Choroid plexus epithelial cell (primary cell): ENCODE results near the gene MT3.
A peak's percentile ranks its signal among the peaks of the same experiment; 100 is the strongest.

Experiments used
- DNase-seq: peaks from one replicate; pipeline ENCODE4 v3.0.0-alpha.2; 2010; ENCODE audit warnings: low read depth
- H3K4me3 ChIP-seq: 2 replicates; pipeline ENCODE4 v1.5.1; 2011; ENCODE audit warnings: low read depth, mild to moderate bottlenecking, control low read depth, low read length, moderate library complexity
- CTCF ChIP-seq: conservative IDR thresholded peaks from 2 replicates; pipeline ENCODE4 v1.5.1; 2011; ENCODE audit warnings: low read depth, mild to moderate bottlenecking, control low read depth, inconsistent platforms, low read length, moderate library complexity

MT3 gene

DNA sequence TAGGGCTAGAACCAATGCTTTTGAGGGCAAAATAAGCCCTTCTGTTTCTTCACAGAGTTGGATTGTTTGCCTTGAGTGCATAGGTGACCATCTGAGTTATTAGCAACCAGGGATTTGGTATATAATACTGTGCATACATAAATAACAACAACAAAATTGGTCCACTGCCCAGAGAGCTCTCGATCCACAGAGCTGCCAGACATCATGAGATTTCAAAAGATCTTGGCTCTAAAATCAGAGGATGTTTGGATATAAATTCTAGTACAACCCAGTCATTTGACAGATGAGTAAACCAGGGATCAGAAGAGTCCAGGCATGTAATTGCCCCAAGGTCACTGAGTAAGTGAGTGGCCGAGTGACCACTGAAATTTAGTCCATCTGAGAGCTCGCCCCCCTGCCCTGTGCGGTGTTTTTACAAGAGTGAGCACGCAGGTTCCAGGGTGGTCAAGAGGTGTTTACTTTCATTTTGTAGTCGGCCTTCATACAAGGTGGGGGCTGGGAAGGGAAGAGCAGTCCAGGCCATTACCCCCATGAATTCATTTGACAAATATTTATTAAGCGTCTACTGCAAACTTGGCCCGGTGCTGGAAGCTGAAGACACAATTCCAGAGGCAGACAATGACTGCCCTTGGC, 17.3 kb downstream of the MT3 start:
- DNase-seq: peak; percentile 96
- peak overlapping the region; percentile 7 for H3K4me3 ChIP-seq
- TF ChIP-seq CTCF: no peak

GRCh38 chr16:56607109-56607618, 17.8 kb downstream of the MT3 start:
- no peak for TF ChIP-seq CTCF
- peak; percentile 98 for DNase-seq
- H3K4me3 ChIP-seq: peak overlapping the region; percentile 7

DNA sequence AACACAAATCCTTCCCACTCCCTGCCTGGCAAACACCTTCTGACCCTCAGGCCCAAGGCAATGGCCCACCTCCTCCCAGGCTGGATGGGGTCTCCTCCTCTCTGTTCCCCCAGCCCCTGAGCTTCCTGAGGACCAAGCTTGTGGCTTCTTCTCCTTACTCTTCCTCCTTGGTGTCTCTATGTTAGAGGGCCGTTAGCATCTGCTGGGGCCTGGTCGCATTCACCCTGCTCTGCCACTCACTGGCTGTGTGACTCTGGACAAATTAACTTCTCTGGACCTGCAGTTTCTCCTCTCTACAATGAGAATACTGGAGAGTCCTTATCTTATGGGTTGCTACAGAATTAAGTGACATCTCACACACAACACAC, 18.3 kb downstream of the MT3 start:
- no peak for TF ChIP-seq CTCF
- no peak for DNase-seq
- H3K4me3 ChIP-seq: no peak overlapping the region

DNA sequence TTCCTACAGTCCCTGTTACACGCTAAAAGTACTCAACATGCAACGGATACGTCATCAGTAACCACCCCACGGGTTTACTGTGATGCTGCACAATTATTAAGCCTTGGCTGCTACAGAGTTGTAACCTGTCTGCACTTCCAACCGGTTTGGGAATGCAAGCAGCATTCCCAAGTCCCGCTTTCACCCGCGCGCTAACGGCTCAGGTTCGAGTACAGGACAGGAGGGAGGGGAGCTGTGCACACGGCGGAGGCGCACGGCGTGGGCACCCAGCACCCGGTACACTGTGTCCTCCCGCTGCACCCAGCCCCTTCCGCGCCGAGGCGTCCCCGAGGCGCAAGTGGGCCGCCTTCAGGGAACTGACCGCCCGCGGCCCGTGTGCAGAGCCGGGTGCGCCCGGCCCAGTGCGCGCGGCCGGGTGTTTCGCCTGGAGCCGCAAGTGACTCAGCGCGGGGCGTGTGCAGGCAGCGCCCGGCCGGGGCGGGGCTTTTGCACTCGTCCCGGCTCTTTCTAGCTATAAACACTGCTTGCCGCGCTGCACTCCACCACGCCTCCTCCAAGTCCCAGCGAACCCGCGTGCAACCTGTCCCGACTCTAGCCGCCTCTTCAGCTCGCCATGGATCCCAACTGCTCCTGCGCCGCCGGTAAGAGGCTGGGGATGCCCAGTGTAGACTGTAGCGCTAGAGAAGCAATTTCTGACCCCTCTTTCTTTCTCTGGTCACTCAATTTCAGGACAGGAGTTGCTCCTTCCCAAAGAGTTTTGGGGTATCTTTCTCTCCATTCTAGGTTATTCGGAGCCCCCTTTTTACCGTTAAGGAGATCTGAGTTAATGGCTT, 18.9 kb downstream of the MT3 start, which contains the start of gene MT2A:
TSS of gene MT2A (plus strand) at position 542 of the 833 bp plus-strand sequence. CDS start at position 614, 72 bp downstream.
- TF ChIP-seq CTCF: no peak
- H3K4me3 ChIP-seq: peak within 1 kb of the TSS; percentile 87
- DNase-seq: peak; percentile 99

GRCh38 chr16:56608876-56609462, 19.6 kb downstream of the MT3 start:
- DNase-seq: no peak
- TF ChIP-seq CTCF: peak; percentile 0
- peak overlapping the region; percentile 87 for H3K4me3 ChIP-seq

DNA sequence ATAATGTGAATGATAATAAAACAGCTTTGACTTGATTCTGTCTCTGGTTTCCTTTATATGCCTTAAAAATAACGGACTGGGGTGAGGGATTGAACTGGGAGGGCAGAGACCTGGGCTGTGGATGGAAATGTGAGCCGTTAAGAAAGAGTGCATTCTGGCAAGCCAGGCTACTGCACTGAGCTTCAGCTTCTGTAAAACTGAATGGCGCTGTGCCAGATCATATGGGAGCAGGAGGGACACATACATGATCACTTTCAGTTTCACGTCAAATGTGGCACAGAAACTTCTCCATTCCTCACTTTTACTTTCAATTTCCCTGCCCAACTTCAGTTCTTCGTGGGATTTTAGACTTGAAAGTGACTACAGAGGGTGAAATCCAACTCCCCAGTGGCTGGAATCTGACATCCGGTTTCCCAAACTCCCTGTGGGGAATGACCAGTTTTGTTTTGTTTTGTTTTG, 20.2 kb downstream of the MT3 start:
- DNase-seq: peak; percentile 94
- H3K4me3 ChIP-seq: peak overlapping the region; percentile 87
- TF ChIP-seq CTCF: no peak
